ENCODE results near the gene PIK3CA. TPM values are rescaled to one million over a fixed set of nuclear protein-coding genes. Genes with fewer than 3 reads are reported as not detected.
A peak's percentile ranks its signal among the peaks of the same experiment; 100 is the strongest.
"Not testable (repeated sequence)": the region's sequence is repeated elsewhere in the genome, so short reads cannot be mapped to it uniquely, and the experiment has no call there.

The PIK3CA gene
- total RNA-seq, 1 experiment from 2014 or later, result 12.0 TPM

DNA sequence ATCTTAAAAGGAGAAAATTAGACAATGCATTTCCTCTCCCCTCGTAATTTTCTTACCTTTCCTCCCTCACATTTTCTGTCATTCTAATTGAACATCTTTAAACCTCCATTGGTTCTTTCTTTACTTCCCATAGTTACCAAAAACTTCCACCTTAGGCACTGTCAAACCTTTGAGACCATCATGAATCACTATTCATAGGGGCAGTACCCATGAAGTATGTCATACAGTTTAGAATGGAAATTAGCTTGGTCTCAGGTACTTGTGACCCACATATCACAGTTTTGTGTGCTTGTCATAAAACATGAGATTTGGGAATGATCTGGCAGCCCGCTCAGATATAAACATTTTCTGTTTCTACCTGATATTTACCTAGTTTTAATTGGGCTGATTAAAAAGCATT, 52.6 kb downstream of the PIK3CA start:
- H3K27me3 Mint-ChIP-seq (ENCODE audit: low read depth), result no peaks in the 10 kb centered on the region
- Histone ChIP-seq H2AFZ (ENCODE audit: low read length) (no peak overlapping the region), H3K23me2 (ENCODE audit: insufficient read length, low read depth, low read length, poor library complexity, severe bottlenecking) (no peaks in the 10 kb centered on the region), H2BK120ac (ENCODE audit: low read depth, low read length, poor library complexity, severe bottlenecking) (no peak overlapping the region), H3K9ac (ENCODE audit: extremely low read depth, insufficient read length, low read length) (no peak overlapping the region), H3K14ac (ENCODE audit: insufficient read depth, low read length) (no peak overlapping the region), H2BK12ac (ENCODE audit: insufficient read length, low read depth, low read length) (no peak overlapping the region), H4K8ac (replicated peaks; ENCODE audit: insufficient read length, low read depth, low read length) (no peak overlapping the region), H4K20me1 (ENCODE audit: control insufficient read depth, insufficient read depth, insufficient read length) (no peaks in the 10 kb centered on the region), H4K5ac (ENCODE audit: insufficient read length, low read depth, low read length) (no peak overlapping the region), H3K4me2 (ENCODE audit: insufficient read depth, insufficient read length, low read length) (no peak overlapping the region), H3K27me3 (ENCODE audit: insufficient read depth, low read length) (no peaks in the 10 kb centered on the region), H3K27ac (ENCODE audit: insufficient read length, low read depth, low read length) (no peak overlapping the region), H3K9me3 (ENCODE audit: control insufficient read depth, low read depth, low read length) (no peaks in the 10 kb centered on the region), H3K4me1 (ENCODE audit: insufficient read depth, low read length) (no peaks in the 10 kb centered on the region; the same call in 1 of the 2 replicates), H3T11ph (ENCODE audit: low read length) (no peak overlapping the region), H4K91ac (ENCODE audit: insufficient read length, low read depth, low read length) (no peak overlapping the region), H3K4ac (ENCODE audit: low read depth, low read length) (no peak overlapping the region), H2BK15ac (ENCODE audit: low read depth, low read length) (no peak overlapping the region), H2AK5ac (ENCODE audit: insufficient read length, low read length) (no peak overlapping the region), H3K56ac (ENCODE audit: insufficient read length, low read depth, low read length) (no peak overlapping the region), H3K79me2 (ENCODE audit: insufficient read depth, low read length) (no peaks in the 10 kb centered on the region), H2BK5ac (ENCODE audit: insufficient read length, low read length) (no peak overlapping the region), H2BK20ac (ENCODE audit: low read depth, low read length, poor library complexity, severe bottlenecking) (no peak overlapping the region), H3K79me1 (ENCODE audit: insufficient read depth, low read depth, low read length, poor library complexity, severe bottlenecking) (no peaks in the 10 kb centered on the region), H3K18ac (ENCODE audit: insufficient read length, low read depth, low read length) (no peak overlapping the region), H3K23ac (ENCODE audit: insufficient read length, low read depth, low read length) (no peak overlapping the region)
- no peaks in the 10 kb centered on the region for H3K9me3 Mint-ChIP-seq
- TF ChIP-seq, protein P1, sequence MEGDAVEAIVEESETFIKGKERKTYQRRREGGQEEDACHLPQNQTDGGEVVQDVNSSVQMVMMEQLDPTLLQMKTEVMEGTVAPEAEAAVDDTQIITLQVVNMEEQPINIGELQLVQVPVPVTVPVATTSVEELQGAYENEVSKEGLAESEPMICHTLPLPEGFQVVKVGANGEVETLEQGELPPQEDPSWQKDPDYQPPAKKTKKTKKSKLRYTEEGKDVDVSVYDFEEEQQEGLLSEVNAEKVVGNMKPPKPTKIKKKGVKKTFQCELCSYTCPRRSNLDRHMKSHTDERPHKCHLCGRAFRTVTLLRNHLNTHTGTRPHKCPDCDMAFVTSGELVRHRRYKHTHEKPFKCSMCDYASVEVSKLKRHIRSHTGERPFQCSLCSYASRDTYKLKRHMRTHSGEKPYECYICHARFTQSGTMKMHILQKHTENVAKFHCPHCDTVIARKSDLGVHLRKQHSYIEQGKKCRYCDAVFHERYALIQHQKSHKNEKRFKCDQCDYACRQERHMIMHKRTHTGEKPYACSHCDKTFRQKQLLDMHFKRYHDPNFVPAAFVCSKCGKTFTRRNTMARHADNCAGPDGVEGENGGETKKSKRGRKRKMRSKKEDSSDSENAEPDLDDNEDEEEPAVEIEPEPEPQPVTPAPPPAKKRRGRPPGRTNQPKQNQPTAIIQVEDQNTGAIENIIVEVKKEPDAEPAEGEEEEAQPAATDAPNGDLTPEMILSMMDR (conservative IDR thresholded peaks at IDR 0.05), result no peak
- H3K36me3 Mint-ChIP-seq (ENCODE audit: insufficient read depth in 1 of 3, low read depth in 3 of 3), result peaks cover 8 to 22% (median 20%) of the 10 kb centered on the region in 3 experiments; a peak in 6 of 7 replicates
- H3K4me1 Mint-ChIP-seq, result peaks cover 10% of the 10 kb centered on the region in 2 experiments
- WGBS (ENCODE audit: extremely low coverage, insufficient read length, low lambda C conversion rate), result 100% methylated on average over 1 of the region's 2 CpGs
- H3K27ac Mint-ChIP-seq, result peak overlapping the region in 1 of 3 experiments; percentile 0; a peak in 2 of 7 replicates
- H3K4me3 Mint-ChIP-seq, result no peak overlapping the region
- no peak for DNase-seq

DNA sequence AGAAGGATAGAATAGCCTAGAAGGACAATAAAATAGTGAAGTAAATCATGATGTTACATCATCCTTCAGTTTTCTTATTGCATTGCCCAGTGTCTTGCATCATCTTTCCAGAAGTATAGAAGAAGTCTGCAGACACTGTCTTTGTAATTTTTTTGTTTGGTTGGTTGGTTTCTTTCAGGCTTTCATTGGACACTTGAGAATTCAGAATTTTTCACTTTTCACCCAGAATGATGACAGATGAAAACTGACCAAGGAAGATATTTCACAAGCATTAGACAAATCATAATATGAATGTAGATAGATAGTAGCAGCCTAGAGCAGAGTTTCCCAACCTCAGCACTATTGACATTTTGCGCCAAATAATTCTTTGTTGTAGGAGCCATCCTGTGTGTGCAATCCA, 67.4 kb downstream of the PIK3CA start:
- not testable (repeated sequence) for H3K79me2 ChIP-seq (ENCODE audit: insufficient read depth, low read length); H3K23ac ChIP-seq (ENCODE audit: insufficient read length, low read depth, low read length); H3K4me2 ChIP-seq (ENCODE audit: insufficient read depth, insufficient read length, low read length); H3K14ac ChIP-seq (ENCODE audit: insufficient read depth, low read length); H2BK12ac ChIP-seq (ENCODE audit: insufficient read length, low read depth, low read length); H2BK20ac ChIP-seq (ENCODE audit: low read depth, low read length, poor library complexity, severe bottlenecking); H3K4ac ChIP-seq (ENCODE audit: low read depth, low read length); H3K4me3 Mint-ChIP-seq; H4K5ac ChIP-seq (ENCODE audit: insufficient read length, low read depth, low read length); H3K56ac ChIP-seq (ENCODE audit: insufficient read length, low read depth, low read length); H4K8ac ChIP-seq (replicated peaks; ENCODE audit: insufficient read length, low read depth, low read length); H3K9me3 ChIP-seq (ENCODE audit: control insufficient read depth, low read depth, low read length); H3T11ph ChIP-seq (ENCODE audit: low read length); H3K27ac ChIP-seq (ENCODE audit: insufficient read length, low read depth, low read length); H3K4me1 ChIP-seq (ENCODE audit: insufficient read depth, low read length); H2BK15ac ChIP-seq (ENCODE audit: low read depth, low read length); H2BK5ac ChIP-seq (ENCODE audit: insufficient read length, low read length); H3K9ac ChIP-seq (ENCODE audit: extremely low read depth, insufficient read length, low read length); H2BK120ac ChIP-seq (ENCODE audit: low read depth, low read length, poor library complexity, severe bottlenecking); H2AK5ac ChIP-seq (ENCODE audit: insufficient read length, low read length); H3K36me3 Mint-ChIP-seq (ENCODE audit: insufficient read depth in 1 of 3, low read depth in 3 of 3); H4K20me1 ChIP-seq (ENCODE audit: control insufficient read depth, insufficient read depth, insufficient read length); H3K4me1 Mint-ChIP-seq; H3K27me3 Mint-ChIP-seq (ENCODE audit: low read depth); H2AFZ ChIP-seq (ENCODE audit: low read length); H3K27me3 ChIP-seq (ENCODE audit: insufficient read depth, low read length); H3K9me3 Mint-ChIP-seq; DNase-seq; H3K27ac Mint-ChIP-seq; H3K18ac ChIP-seq (ENCODE audit: insufficient read length, low read depth, low read length); H3K79me1 ChIP-seq (ENCODE audit: insufficient read depth, low read depth, low read length, poor library complexity, severe bottlenecking); H3K23me2 ChIP-seq (ENCODE audit: insufficient read length, low read depth, low read length, poor library complexity, severe bottlenecking); H4K91ac ChIP-seq (ENCODE audit: insufficient read length, low read depth, low read length)
- WGBS (ENCODE audit: extremely low coverage, insufficient read length, low lambda C conversion rate), result no CpG with 5 or more reads among the region's 1 CpG

Data from H9 (cell line).